ENCODE results near the gene PABPN1L. TPM values are rescaled to one million over a fixed set of nuclear protein-coding genes. Genes with fewer than 3 reads are reported as not detected.

PABPN1L gene
- total and polyA plus RNA-seq, 2 donors from 2014 or later, result not detected

DNA sequence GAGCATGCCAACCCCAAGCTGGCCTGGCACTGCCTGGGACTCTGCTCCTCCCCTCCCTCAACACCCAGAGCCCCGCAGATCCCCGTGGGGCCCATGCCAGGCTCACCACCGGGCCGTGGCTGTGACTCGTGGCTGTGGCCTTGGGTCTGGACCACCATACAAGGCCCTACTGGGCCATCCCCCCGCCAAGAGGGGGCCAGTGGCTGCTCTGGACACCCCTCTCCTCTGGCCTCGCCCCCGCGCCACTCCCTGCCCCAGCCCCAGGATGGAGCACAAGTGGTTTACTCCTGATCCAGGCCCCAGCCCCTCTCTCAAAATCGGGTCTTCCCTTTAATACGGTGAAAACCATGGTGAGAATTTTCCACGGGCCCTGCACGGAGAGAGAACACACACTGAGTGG, 3.0 kb downstream of the PABPN1L start:
- peaks cover 2 to 30% (median 3%) of the 10 kb centered on the region in 3 donors for H3K36me3 ChIP-seq (ENCODE audit: control insufficient read depth in 2 of 3, insufficient read depth in 3 of 3, low read length in 3 of 3)
- TF ChIP-seq, protein P1, sequence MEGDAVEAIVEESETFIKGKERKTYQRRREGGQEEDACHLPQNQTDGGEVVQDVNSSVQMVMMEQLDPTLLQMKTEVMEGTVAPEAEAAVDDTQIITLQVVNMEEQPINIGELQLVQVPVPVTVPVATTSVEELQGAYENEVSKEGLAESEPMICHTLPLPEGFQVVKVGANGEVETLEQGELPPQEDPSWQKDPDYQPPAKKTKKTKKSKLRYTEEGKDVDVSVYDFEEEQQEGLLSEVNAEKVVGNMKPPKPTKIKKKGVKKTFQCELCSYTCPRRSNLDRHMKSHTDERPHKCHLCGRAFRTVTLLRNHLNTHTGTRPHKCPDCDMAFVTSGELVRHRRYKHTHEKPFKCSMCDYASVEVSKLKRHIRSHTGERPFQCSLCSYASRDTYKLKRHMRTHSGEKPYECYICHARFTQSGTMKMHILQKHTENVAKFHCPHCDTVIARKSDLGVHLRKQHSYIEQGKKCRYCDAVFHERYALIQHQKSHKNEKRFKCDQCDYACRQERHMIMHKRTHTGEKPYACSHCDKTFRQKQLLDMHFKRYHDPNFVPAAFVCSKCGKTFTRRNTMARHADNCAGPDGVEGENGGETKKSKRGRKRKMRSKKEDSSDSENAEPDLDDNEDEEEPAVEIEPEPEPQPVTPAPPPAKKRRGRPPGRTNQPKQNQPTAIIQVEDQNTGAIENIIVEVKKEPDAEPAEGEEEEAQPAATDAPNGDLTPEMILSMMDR (IDR thresholded peaks at IDR 0.05; ENCODE audit: borderline replicate concordance, extremely low read depth, insufficient read depth), result no peak
- intact Hi-C loops (cut with DNase I), result no loop called here
- FAIRE-seq, result no peak
- no peak overlapping the region for H3K4me3 ChIP-seq (ENCODE audit: low read length in 3 of 3)
- no peak overlapping the region for H3K9ac ChIP-seq (ENCODE audit: low read length in 3 of 3)
- no peaks in the 10 kb centered on the region for H3K9me3 ChIP-seq (ENCODE audit: control insufficient read depth in 2 of 3, insufficient read depth in 1 of 3, low read length in 3 of 3)
- H3K4me1 ChIP-seq (ENCODE audit: control insufficient read depth in 2 of 3, insufficient read depth in 2 of 3, low read depth in 1 of 3, low read length in 3 of 3), result no peaks in the 10 kb centered on the region
- no peak overlapping the region for H3K27ac ChIP-seq (ENCODE audit: low read depth in 2 of 2, low read length in 2 of 2)
- H3K27me3 ChIP-seq (ENCODE audit: control insufficient read depth, insufficient read depth, low read length), result no peaks in the 10 kb centered on the region
- no peak for DNase-seq

DNA sequence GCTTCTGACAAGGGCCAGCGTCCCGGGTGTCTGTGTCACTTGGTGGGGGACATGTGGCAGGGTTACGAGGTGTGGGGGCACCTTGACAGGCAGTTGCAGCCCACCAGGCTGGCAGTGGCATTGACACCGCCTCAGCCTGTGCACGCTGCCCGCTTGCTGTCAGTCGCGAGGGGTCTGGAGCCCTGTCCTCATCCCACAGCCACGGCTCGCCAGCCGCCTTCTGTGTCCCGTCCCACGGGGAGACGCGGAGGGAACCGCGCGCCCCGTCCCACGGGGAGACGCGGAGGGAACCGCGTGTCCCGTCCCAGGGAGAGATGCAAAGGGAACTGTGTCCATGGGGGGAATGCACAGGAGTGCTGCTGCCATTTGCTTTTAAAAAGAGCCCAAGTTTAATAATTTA, 3.5 kb downstream of the PABPN1L start:
- no peak for DNase-seq
- TF ChIP-seq, protein P1 (IDR thresholded peaks at IDR 0.05; ENCODE audit: borderline replicate concordance, extremely low read depth, insufficient read depth), result no peak
- Histone ChIP-seq H3K27me3 (ENCODE audit: control insufficient read depth, insufficient read depth, low read length) (no peaks in the 10 kb centered on the region), H3K9ac (ENCODE audit: low read length in 3 of 3) (no peak overlapping the region), H3K4me3 (ENCODE audit: low read length in 3 of 3) (no peak overlapping the region), H3K9me3 (ENCODE audit: control insufficient read depth in 2 of 3, insufficient read depth in 1 of 3, low read length in 3 of 3) (no peaks in the 10 kb centered on the region), H3K36me3 (ENCODE audit: control insufficient read depth in 2 of 3, insufficient read depth in 3 of 3, low read length in 3 of 3) (peaks cover 2 to 30% (median 3%) of the 10 kb centered on the region in 3 donors), H3K27ac (ENCODE audit: low read depth in 2 of 2, low read length in 2 of 2) (no peak overlapping the region), H3K4me1 (ENCODE audit: control insufficient read depth in 2 of 3, insufficient read depth in 2 of 3, low read depth in 1 of 3, low read length in 3 of 3) (peaks cover 0 to 3% (median 2%) of the 10 kb centered on the region in 3 donors)
- intact Hi-C loops (cut with DNase I), result no loop called here
- no peak for FAIRE-seq

DNA sequence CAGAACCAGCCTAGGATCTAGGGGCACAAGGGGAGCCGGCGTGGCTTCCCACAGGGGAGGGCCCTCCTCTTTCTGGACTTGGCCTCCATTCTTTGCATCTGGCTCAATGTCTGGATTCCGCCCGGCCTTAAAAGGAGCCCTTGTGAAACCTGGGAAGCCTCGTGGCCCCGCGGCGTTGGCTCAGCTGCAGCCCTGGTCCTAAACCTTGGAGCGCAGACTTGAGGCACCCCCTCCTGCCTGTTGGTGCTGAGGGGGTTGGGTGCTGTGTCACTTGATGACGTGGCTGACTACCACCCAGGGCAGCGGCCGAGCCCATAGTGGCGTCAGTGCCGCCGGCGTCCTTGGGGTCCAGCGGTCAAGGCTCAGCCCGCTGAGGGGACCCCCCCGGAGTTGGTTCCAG, 5.1 kb downstream of the PABPN1L start:
- intact Hi-C loops (cut with DNase I), result no loop called here
- H3K27ac ChIP-seq (ENCODE audit: low read depth in 2 of 2, low read length in 2 of 2), result no peak overlapping the region
- H3K9ac ChIP-seq (ENCODE audit: low read length in 3 of 3), result no peak overlapping the region
- DNase-seq, result no peak
- H3K9me3 ChIP-seq (ENCODE audit: control insufficient read depth in 2 of 3, insufficient read depth in 1 of 3, low read length in 3 of 3), result no peaks in the 10 kb centered on the region
- H3K36me3 ChIP-seq (ENCODE audit: control insufficient read depth in 2 of 3, insufficient read depth in 3 of 3, low read length in 3 of 3), result peaks cover 2 to 30% (median 3%) of the 10 kb centered on the region in 3 donors
- peaks cover 0 to 8% (median 3%) of the 10 kb centered on the region in 3 donors for H3K4me1 ChIP-seq (ENCODE audit: control insufficient read depth in 2 of 3, insufficient read depth in 2 of 3, low read depth in 1 of 3, low read length in 3 of 3)
- no peak for FAIRE-seq
- TF ChIP-seq, protein P1 (IDR thresholded peaks at IDR 0.05; ENCODE audit: borderline replicate concordance, extremely low read depth, insufficient read depth), result no peak
- no peak overlapping the region for H3K4me3 ChIP-seq (ENCODE audit: low read length in 3 of 3)
- H3K27me3 ChIP-seq (ENCODE audit: control insufficient read depth, insufficient read depth, low read length), result no peaks in the 10 kb centered on the region
